Tibial nerve (tissue), 4 donors: ENCODE data around the gene TXN2.
A peak's percentile ranks its signal among the peaks of the same experiment; 100 is the strongest.

Source experiments
- EP300 ChIP-seq, 2 donors: sonication (generic); formaldehyde crosslinking; IDR thresholded peaks; one replicate each; pipeline ENCODE4 v1.6.1; 2017; ENCODE audit warnings: antibody characterized with exemption in 2 of 2, mild to moderate bottlenecking in 1 of 2
- POLR2A ChIP-seq, 2 donors: fragments of 450-650 bp; IDR thresholded peaks; one replicate each; pipeline ENCODE4 v1.6.1; 2017; ENCODE audit warnings: antibody characterized with exemption in 2 of 2, mild to moderate bottlenecking in 2 of 2, moderate library complexity in 2 of 2
- TF ChIP-seq, protein P1 (sequence below), 5 experiments: fragments of 200-600 bp in 3 of 5; fragments of 450-650 bp in 2 of 5; sonication (generic) in 3 of 5; IDR thresholded peaks; one replicate each; pipeline ENCODE4 v1.5.1; 2016 to 2019; ENCODE audit warnings: antibody characterized with exemption in 5 of 5, mild to moderate bottlenecking in 3 of 5, moderate library complexity in 2 of 5

DNA sequence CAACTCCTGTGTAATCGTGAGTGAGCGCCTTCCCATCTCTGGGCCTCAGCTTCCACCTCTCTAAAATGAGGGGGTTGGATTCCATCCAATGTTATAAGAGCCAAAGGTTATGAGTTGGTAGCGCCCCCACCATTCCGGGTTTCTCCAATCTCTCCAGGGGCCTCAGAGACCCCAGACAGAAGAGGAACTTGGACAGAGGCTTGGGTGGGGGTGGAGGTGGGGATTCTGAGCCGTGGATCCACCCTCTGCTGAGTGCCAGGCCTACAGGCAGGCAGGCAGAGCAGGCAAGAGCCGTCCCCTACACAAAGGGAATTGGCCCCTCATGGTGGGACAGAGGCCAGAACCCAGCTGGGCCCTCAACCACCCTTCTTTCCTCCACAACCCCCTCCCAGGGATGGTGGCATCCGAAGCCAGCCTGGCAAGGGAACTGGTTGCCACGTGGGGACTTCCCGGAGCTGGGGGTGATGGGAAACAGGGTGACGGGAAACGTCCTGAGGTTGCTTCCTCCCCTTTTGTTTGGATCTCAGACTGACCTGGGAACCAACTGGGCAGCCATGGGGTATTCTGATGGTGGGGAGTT, 31.8 kb downstream of the TXN2 start:
- TF ChIP-seq, protein P1, sequence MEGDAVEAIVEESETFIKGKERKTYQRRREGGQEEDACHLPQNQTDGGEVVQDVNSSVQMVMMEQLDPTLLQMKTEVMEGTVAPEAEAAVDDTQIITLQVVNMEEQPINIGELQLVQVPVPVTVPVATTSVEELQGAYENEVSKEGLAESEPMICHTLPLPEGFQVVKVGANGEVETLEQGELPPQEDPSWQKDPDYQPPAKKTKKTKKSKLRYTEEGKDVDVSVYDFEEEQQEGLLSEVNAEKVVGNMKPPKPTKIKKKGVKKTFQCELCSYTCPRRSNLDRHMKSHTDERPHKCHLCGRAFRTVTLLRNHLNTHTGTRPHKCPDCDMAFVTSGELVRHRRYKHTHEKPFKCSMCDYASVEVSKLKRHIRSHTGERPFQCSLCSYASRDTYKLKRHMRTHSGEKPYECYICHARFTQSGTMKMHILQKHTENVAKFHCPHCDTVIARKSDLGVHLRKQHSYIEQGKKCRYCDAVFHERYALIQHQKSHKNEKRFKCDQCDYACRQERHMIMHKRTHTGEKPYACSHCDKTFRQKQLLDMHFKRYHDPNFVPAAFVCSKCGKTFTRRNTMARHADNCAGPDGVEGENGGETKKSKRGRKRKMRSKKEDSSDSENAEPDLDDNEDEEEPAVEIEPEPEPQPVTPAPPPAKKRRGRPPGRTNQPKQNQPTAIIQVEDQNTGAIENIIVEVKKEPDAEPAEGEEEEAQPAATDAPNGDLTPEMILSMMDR (IDR thresholded peaks at IDR 0.05): no peak
- TF ChIP-seq EP300 (IDR thresholded peaks at IDR 0.05) (peak in 1 of 2 donors; percentile 35), POLR2A (IDR thresholded peaks at IDR 0.05) (no peak)
